T47D (cell line): Measurements from ENCODE around the gene MPG.

Experiments
- DNase-seq, 2 experiments: peaks; one replicate each; pipeline versions ENCODE4 v3.0.0 to v3.0.0-alpha.2; 2011 to 2012; ENCODE audit warnings: low read depth in 1 of 2, low spot score in 1 of 2
- JUND ChIP-seq: IDR thresholded peaks from 2 replicates; pipeline ENCODE4 v1.6.1; 2012; ENCODE audit warnings: low read depth
- in situ Hi-C: cut with HindIII; loops from 2 replicates; pipeline ENCODE4 v1.10.0; 2016; ENCODE audit warnings: low sequenced_read_pairs, low pct_unique_long_range_greater_than_20kb

The MPG gene

GRCh38 chr16:85407-85782, 7.4 kb downstream of the MPG start:
- in situ Hi-C loops: no loop called here

GRCh38 chr16:85865-86264, 7.8 kb downstream of the MPG start:
- TF ChIP-seq JUND: no peak
- in situ Hi-C loops: no loop called here
- no peak for DNase-seq

More at GRCh38 chr16:85407-85782, 7.4 kb downstream of the MPG start:
- no peak for DNase-seq
- no peak for TF ChIP-seq JUND

DNA sequence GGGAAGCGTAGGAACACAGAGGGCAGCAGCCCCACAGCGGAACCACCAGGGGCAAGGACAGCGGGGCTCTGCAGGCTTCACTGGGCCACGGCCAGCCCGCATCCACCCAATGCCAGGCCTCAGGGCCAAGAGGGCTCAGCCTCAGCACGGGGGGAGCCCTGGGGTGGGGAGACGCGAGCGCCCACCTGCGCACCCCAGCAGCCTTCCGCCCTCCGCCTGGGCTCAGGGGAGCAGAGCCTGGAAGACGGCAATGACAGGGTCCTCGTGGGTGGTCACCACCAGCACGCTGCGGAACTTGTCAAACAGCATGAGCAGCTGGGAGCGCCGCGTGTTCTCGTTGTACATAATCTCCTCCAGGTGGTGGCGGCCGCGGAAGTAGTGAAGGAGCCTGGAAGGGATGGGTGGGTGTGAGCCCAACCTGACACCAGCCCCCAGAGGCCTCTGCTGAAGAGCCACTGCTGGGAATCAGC, 8.5 kb downstream of the MPG start:
- no peak for DNase-seq
- in situ Hi-C loops: no loop called here
- no peak for TF ChIP-seq JUND

DNA sequence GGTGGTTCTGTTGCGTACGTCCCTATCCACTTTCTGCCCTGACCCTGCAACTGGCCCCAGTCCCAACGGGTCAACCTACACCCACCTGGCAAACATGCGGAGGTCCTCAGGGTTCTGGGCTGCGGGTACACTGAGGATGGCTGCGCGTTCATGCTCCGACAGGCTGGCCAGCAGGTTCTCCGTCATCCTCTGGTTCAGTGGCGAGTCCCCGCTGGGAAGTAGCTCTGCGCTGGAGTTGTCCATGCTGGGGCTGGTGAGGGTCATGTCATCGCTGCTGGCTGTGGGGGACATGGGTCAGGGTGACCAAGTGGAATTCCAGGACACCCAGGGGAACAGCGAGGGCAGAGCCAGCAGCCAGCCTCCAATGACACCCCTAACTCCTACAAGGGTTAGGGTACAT, 10.6 kb downstream of the MPG start:
- no peak for DNase-seq
- no peak for TF ChIP-seq JUND
- in situ Hi-C loops: no loop called here

GRCh38 chr16:89391-90302, 11.6 kb downstream of the MPG start:
- in situ Hi-C loops: no loop called here
- DNase-seq: no peak
- no peak for TF ChIP-seq JUND

DNA sequence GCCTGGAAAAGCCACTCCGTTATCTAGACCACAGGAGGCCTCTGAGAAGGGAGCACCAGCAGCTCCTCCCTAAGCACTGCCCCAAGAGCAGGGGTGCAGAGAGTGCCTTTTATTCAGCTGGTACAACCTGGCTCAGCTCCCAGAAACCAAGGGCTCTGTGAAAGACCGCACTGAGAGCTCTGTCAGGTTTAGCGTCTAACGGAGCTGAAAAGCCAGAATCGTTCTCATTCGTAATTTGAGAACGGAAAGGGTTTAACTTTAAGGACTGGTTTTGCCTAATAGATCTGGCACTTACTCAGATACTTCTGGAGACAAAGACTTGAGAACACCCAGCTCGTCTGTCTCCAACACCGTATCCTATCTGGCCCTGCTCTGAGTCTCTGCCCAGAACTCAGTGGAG, 13.5 kb downstream of the MPG start:
- TF ChIP-seq JUND: no peak
- in situ Hi-C loops: no loop called here
- DNase-seq: no peak

DNA sequence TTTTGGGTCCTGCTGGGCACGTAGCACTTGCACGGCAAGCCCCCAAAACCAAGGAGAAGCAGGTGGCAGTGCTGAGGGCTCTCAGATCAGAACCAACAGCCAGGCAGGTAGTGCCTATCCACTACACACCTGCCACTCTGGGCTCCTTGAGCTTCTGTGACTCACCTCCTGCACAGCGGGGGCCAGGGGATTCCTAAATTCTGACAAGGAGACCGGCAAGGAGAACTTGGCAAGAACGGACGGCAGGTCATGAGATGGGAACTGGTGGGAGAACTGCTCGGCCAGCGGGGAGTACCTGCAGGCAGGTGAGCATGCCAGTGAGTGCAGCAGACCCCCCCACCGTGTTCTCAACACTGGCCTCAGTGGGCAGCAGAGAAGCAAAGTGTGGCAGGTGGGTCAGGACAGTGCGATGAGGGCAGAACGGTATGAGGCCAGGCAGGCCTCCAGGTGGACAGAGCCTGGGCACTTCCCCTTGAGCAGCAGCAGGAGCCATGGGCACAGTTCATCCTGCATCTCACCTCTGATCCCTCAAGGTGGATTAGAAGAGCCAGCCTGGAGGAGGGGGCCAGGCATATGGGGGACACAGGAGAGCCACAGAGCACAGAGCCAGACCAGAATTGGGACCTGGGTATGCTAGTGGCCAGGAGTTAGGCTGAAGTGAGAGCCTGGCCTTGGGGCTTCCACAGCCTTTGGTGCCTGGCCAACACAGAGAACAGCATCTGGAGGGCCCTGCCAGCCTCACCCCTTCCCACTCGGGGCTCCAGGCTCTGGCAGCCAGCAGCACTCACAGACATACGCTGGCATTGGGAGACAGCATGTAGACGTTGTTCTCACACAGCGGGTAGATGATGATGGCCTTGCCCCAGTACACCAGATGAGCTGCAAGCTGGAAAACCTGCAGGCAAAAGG, 14.7 kb downstream of the MPG start:
- no peak for DNase-seq
- in situ Hi-C loops: no loop called here
- no peak for TF ChIP-seq JUND

- in situ Hi-C loops: no loop called here
- TF ChIP-seq JUND: no peak
- no peak for DNase-seq
These were observed 16.9 kb downstream of the MPG start for GRCh38 chr16:94918-95265.

- in situ Hi-C loops: no loop called here
- peak; percentile 89 to 92 for DNase-seq
- TF ChIP-seq JUND: no peak
These were observed 18.9 kb downstream of the MPG start for GRCh38 chr16:96935-97381.

GRCh38 chr16:97822-98221, 19.8 kb downstream of the MPG start:
- TF ChIP-seq JUND: no peak
- in situ Hi-C loops: no loop called here
- no peak for DNase-seq

GRCh38 chr16:100989-101388, 23.0 kb downstream of the MPG start:
- TF ChIP-seq JUND: no peak
- in situ Hi-C loops: no loop called here
- DNase-seq: no peak

GRCh38 chr16:101586-101985, 23.6 kb downstream of the MPG start:
- DNase-seq: no peak
- in situ Hi-C loops: no loop called here
- TF ChIP-seq JUND: no peak

DNA sequence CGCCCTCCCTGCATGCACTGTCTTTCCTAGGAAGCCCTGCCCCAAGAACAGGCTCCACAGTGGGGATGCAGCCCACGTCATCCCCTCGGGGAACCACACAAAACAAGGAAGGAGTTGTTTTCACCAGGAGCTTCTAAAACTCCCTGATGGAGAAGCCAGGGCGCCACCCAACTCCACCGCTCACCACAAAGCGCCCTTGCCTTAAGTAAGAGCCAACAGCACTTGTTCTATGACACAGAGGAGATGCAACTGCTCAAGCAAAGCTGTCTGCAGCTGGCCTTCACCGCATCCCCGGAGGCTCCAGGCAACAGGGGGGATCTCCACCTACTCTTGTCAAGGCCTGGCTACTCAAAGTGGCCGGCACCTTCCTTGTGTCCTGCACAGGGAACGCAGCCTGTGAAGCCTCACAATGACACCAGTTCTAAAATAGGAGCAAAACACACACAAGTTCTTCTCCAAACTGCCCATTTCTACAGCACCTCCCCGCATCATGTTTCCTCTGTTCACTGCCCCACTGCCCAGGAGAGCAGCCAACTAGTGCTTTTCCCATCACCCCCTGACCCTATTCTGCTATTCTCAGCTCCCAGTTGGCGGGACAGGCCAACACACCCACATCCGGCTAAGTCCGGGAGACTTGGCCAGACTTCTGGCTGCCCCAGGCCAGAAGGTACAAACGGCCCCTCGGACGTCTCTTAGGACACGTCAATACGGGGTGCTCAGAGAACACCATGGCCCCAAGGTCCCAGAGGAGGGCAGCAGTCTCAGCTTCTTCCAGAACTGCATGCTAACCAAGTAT, 24.2 kb downstream of the MPG start:
- no peak for DNase-seq
- in situ Hi-C loops: no loop called here
- no peak for TF ChIP-seq JUND
